H1 (cell line): Measurements from ENCODE around the gene COL5A1. TPM values are rescaled to one million over a fixed set of nuclear protein-coding genes. Genes with fewer than 3 reads are reported as not detected.

Source experiments
- CTCF ChIA-PET: fragments of 300-600 bp; sonication (Branson Sonifier 250); formaldehyde crosslinking; loops from one replicate; lab custom pipeline; 2021; ENCODE audit not compliant: partially characterized antibody; lab: Charles Lee
- POLR2A ChIA-PET: fragments of 300-600 bp; sonication (Branson Sonifier 250); formaldehyde crosslinking; loops from one replicate; lab custom pipeline; 2021; ENCODE audit warnings: inconsistent platforms; ENCODE audit not compliant: partially characterized antibody; lab: Charles Lee
- DNase-seq, 2 experiments: peaks; one replicate each; pipeline versions ENCODE4 v3.0.0 to v3.0.0-alpha.2; 2010 to 2022; ENCODE audit warnings: low spot score in 2 of 2, low read depth in 1 of 2, mixed read lengths in 1 of 2
- FAIRE-seq: peaks from 2 replicates; lab custom pipeline; 2011; peaks lifted over from hg19 to GRCh38; lab: Jason Lieb, UNC
- H2AFZ ChIP-seq: 2 replicates; pipeline ENCODE4 v1.8.1; 2012; ENCODE audit warnings: low read length, inconsistent platforms
- H2AK5ac ChIP-seq: 2 replicates; pipeline ENCODE4 v1.6.1; 2013; ENCODE audit warnings: low read depth, low read length
- H2BK120ac ChIP-seq: replicated peaks from 2 replicates; pipeline ENCODE3; 2013; ENCODE audit warnings: low read depth, low read length, inconsistent platforms
- H2BK12ac ChIP-seq: 2 replicates; pipeline ENCODE4 v1.6.1; 2013; ENCODE audit warnings: low read depth, low read length
- H2BK15ac ChIP-seq: 2 replicates; pipeline ENCODE4 v1.6.1; 2013; ENCODE audit warnings: low read length
- H2BK20ac ChIP-seq: 2 replicates; pipeline ENCODE4 v1.6.1; 2013; ENCODE audit warnings: low read length
- H2BK5ac ChIP-seq: 2 replicates; pipeline ENCODE4 v1.6.1; 2013; ENCODE audit warnings: low read depth, low read length
- H3K14ac ChIP-seq: 2 replicates; pipeline ENCODE4 v1.6.1; 2013; ENCODE audit warnings: inconsistent platforms; ENCODE audit not compliant: insufficient read length
- H3K18ac ChIP-seq: 2 replicates; pipeline ENCODE4 v1.6.1; 2013; ENCODE audit warnings: low read length; ENCODE audit errors: extremely low read depth
- H3K23ac ChIP-seq: 2 replicates; pipeline ENCODE4 v1.6.1; 2013; ENCODE audit warnings: inconsistent platforms; ENCODE audit not compliant: insufficient read length
- H3K23me2 ChIP-seq: 2 replicates; pipeline ENCODE4 v1.6.1; 2013; ENCODE audit warnings: low read depth, low read length
- H3K27ac ChIP-seq: 2 replicates; pipeline ENCODE4 v1.6.1; 2011; ENCODE audit warnings: low read depth, low read length, inconsistent platforms
- H3K27me3 ChIP-seq, 4 experiments: replicated peaks in 1 of 4; 1 replicate in 1 of 4; 2 replicates in 3 of 4; pipeline versions ENCODE4 v1.6.1 to v1.8.1; 2011 to 2013; ENCODE audit warnings: low read length in 3 of 4, mild to moderate bottlenecking in 3 of 4, inconsistent platforms in 2 of 4, mixed read lengths in 2 of 4, moderate library complexity in 1 of 4; ENCODE audit not compliant: control insufficient read depth in 3 of 4, insufficient read depth in 3 of 4; ENCODE audit errors: extremely low read depth in 1 of 4
- H3K36me3 ChIP-seq, 4 experiments: 2 replicates each; pipeline versions ENCODE4 v1.6.1 to v1.8.1; 2011 to 2013; ENCODE audit warnings: mild to moderate bottlenecking in 4 of 4, low read length in 3 of 4, moderate library complexity in 2 of 4, control low read depth in 1 of 4, inconsistent platforms in 1 of 4; ENCODE audit not compliant: insufficient read depth in 4 of 4, control insufficient read depth in 2 of 4
- H3K4ac ChIP-seq: replicated peaks from 2 replicates; pipeline ENCODE3; 2013; ENCODE audit warnings: low read length, low read depth, mixed read lengths, inconsistent platforms; ENCODE audit not compliant: insufficient read length
- H3K4me1 ChIP-seq, 4 experiments: replicated peaks in 1 of 4; 1 replicate in 1 of 4; 2 replicates in 3 of 4; pipeline versions ENCODE4 v1.6.1 to v1.8.1; 2011 to 2013; ENCODE audit warnings: low read length in 3 of 4, inconsistent platforms in 2 of 4, mixed read lengths in 1 of 4; ENCODE audit not compliant: insufficient read depth in 4 of 4, control insufficient read depth in 3 of 4
- H3K4me2 ChIP-seq, 2 experiments: 2 replicates each; pipeline versions ENCODE4 v1.6.1 to v1.8.1; 2011 to 2013; ENCODE audit warnings: low read depth in 2 of 2, low read length in 2 of 2, control low read depth in 1 of 2, inconsistent platforms in 1 of 2, mild to moderate bottlenecking in 1 of 2; ENCODE audit not compliant: insufficient read depth in 1 of 2
- H3K4me3 ChIP-seq, 4 experiments: fragments of 200-600, 300-600 bp in 1 of 4; sonication (generic), shearing (Covaris generic), sonication (Bioruptor Twin) in 1 of 4; 2 replicates each; pipeline versions ENCODE4 v1.5.1 to v1.8.1; 2011 to 2016; ENCODE audit warnings: low read length in 4 of 4, low read depth in 3 of 4, control low read depth in 2 of 4, inconsistent platforms in 2 of 4, mild to moderate bottlenecking in 2 of 4, mixed read lengths in 1 of 4, moderate library complexity in 1 of 4; ENCODE audit not compliant: insufficient read depth in 2 of 4; ENCODE audit errors: extremely low read depth in 1 of 4
- H3K56ac ChIP-seq: replicated peaks from 2 replicates; pipeline ENCODE3; 2013; ENCODE audit warnings: low read depth, mild to moderate bottlenecking, mixed read lengths, low read length, inconsistent platforms; ENCODE audit not compliant: insufficient read length
- H3K79me1 ChIP-seq: 2 replicates; pipeline ENCODE4 v1.6.1; 2013; ENCODE audit warnings: low read depth, low read length, control low read depth
- H3K79me2 ChIP-seq, 2 experiments: 2 replicates each; pipeline versions ENCODE4 v1.6.1 to v1.8.1; 2012 to 2013; ENCODE audit warnings: low read length in 2 of 2, mild to moderate bottlenecking in 2 of 2, inconsistent platforms in 1 of 2; ENCODE audit not compliant: insufficient read depth in 2 of 2, control insufficient read depth in 1 of 2
- H3K9ac ChIP-seq, 4 experiments: replicated peaks in 1 of 4; 1 replicate in 1 of 4; 2 replicates in 3 of 4; pipeline versions ENCODE4 v1.6.1 to v1.8.1; 2011 to 2013; ENCODE audit warnings: low read depth in 3 of 4, low read length in 3 of 4, control low read depth in 2 of 4, mild to moderate bottlenecking in 2 of 4, moderate library complexity in 2 of 4, inconsistent platforms in 1 of 4; ENCODE audit errors: extremely low read depth in 1 of 4
- H3K9me3 ChIP-seq, 2 experiments: 2 replicates each; pipeline versions ENCODE4 v1.6.1 to v1.8.1; 2012 to 2013; ENCODE audit warnings: mild to moderate bottlenecking in 2 of 2, moderate library complexity in 2 of 2, control low read depth in 1 of 2, inconsistent platforms in 1 of 2, low read depth in 1 of 2, low read length in 1 of 2, mixed read lengths in 1 of 2; ENCODE audit not compliant: insufficient read depth in 2 of 2
- H4K20me1 ChIP-seq, 2 experiments: replicated peaks in 1 of 2; 2 replicates each; pipeline versions ENCODE3 to v1.8.1; 2011 to 2013; ENCODE audit warnings: inconsistent platforms in 2 of 2, low read length in 2 of 2, mild to moderate bottlenecking in 1 of 2; ENCODE audit not compliant: insufficient read depth in 2 of 2, control insufficient read depth in 1 of 2
- H4K5ac ChIP-seq: 2 replicates; pipeline ENCODE4 v1.6.1; 2013; ENCODE audit warnings: low read length, low read depth, mixed read lengths, inconsistent platforms; ENCODE audit not compliant: insufficient read length
- H4K8ac ChIP-seq: 2 replicates; pipeline ENCODE4 v1.8.0; 2013; ENCODE audit warnings: mild to moderate bottlenecking, moderate library complexity, low read length, inconsistent platforms; ENCODE audit not compliant: insufficient read depth; ENCODE audit errors: extremely low read depth
- H4K91ac ChIP-seq: replicated peaks from 2 replicates; pipeline ENCODE3; 2013; ENCODE audit warnings: low read length, mixed read lengths, inconsistent platforms; ENCODE audit not compliant: insufficient read length
- CHD2 ChIP-seq: IDR thresholded peaks from 2 replicates; pipeline ENCODE4 v1.6.1; 2012; ENCODE audit warnings: low read length, improper control_type of control experiment
- EP300 ChIP-seq, 2 experiments: IDR thresholded peaks; 1 replicate in 1 of 2; 2 replicates in 1 of 2; pipeline ENCODE4 v1.6.1; 2011 to 2012; ENCODE audit warnings: low read depth in 2 of 2, low read length in 2 of 2, mild to moderate bottlenecking in 2 of 2, borderline replicate concordance in 1 of 2, inconsistent platforms in 1 of 2, moderate library complexity in 1 of 2
- GTF2F1 ChIP-seq: IDR thresholded peaks from 2 replicates; pipeline ENCODE4 v1.6.1; 2012; ENCODE audit warnings: low read depth, low read length, improper control_type of control experiment, borderline replicate concordance
- RFX5 ChIP-seq: IDR thresholded peaks from 2 replicates; pipeline ENCODE4 v1.6.1; 2011; ENCODE audit warnings: low read depth, low read length, improper control_type of control experiment, borderline replicate concordance
- WGBS, 2 experiments: shearing (Covaris generic) in 1 of 2; methylation state at CpG; one replicate each; pipeline versions ENCODE4 v1.1.6 to v1.1.7; 2013 to 2015; ENCODE audit warnings: low lambda C conversion rate in 2 of 2, mixed read lengths in 2 of 2, inconsistent platforms in 1 of 2, low coverage in 1 of 2, missing lambda C conversion rate in 1 of 2; ENCODE audit not compliant: insufficient replicate concordance in 2 of 2, insufficient coverage in 1 of 2, insufficient read length in 1 of 2; ENCODE audit errors: extremely low coverage in 1 of 2, missing lambda C conversion rate in 1 of 2; 5-methylcytosine and 5-hydroxymethylcytosine counted together
- polyA plus RNA-seq, 7 experiments: library from polyadenylated mRNA; depleted of rRNA in 3 of 7; stranded (reverse) in 5 of 7; unstranded in 2 of 7; fragments of >200 nt in 5 of 7; fragments of 200-250 nt in 2 of 7; gene quantifications; 1 replicate in 5 of 7; 2 replicates in 1 of 7; 4 replicates in 1 of 7; pipeline versions ENCODE4 v1.2.1 to v1.2.3, GENCODE V29; 2011 to 2013; ENCODE audit warnings: missing spikeins in 2 of 7, mixed read lengths in 2 of 7
- total RNA-seq: library from RNA; stranded (reverse); fragmentation: NEBNext Ultra II Directional; extraction: Animal tissue kit (Norgen Biotek cat#: 25700); gene quantifications from 2 replicates; pipeline ENCODE4 v1.2.1, GENCODE V29; 2021
- TF ChIP-seq, protein P1 (sequence below): IDR thresholded peaks from 2 replicates; pipeline ENCODE4 v1.6.1; 2011; ENCODE audit warnings: low read length, improper control_type of control experiment

Gene COL5A1
- total and polyA plus RNA-seq, 2 of the 8 experiments (the other 6 are each of a cell fraction or from before 2014, with no cell fraction given) = 3.8 to 12.0 TPM

DNA sequence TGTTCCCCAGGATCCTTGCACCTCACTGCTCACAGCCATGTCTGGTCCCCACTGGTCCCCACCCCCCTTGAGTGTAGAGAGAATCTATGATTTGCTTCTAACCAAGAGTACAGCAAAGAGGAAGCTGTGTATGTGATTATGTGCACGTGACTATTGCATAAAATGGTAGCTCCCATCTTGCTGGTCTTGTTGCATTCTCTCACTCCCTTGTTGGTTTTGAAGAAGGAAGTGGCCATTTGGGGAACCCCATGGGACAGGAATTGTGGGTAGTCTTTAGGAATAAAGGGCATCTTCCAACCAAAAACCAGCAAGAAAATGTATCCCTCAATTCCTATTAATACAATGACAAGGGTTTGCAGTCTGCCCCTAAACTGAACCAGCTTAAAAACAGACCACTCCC is 233.8 kb downstream of the COL5A1 start:
- Histone ChIP-seq H3K14ac (no peak overlapping the region), H2BK15ac (no peak overlapping the region), H3K27ac (no peak overlapping the region), H3K36me3 (no peaks in the 10 kb centered on the region), H4K8ac (no peak overlapping the region), H3K23ac (no peak overlapping the region), H3K4ac (no peak overlapping the region), H2BK20ac (no peak overlapping the region), H4K5ac (no peak overlapping the region), H4K20me1 (no peaks in the 10 kb centered on the region), H2BK120ac (no peak overlapping the region), H2BK5ac (no peak overlapping the region), H3K56ac (no peak overlapping the region), H2AFZ (no peak overlapping the region), H3K79me2 (no peaks in the 10 kb centered on the region), H2BK12ac (no peak overlapping the region), H3K27me3 (no peaks in the 10 kb centered on the region), H2AK5ac (no peak overlapping the region), H3K9me3 (no peaks in the 10 kb centered on the region; a peak in 1 of 4 replicates), H4K91ac (no peak overlapping the region), H3K23me2 (no peaks in the 10 kb centered on the region), H3K4me2 (no peak overlapping the region), H3K9ac (no peak overlapping the region), H3K4me1 (no peaks in the 10 kb centered on the region), H3K4me3 (no peak overlapping the region), H3K18ac (no peak overlapping the region), H3K79me1 (no peaks in the 10 kb centered on the region)
- no peak for TF ChIP-seq RFX5
- TF ChIP-seq CHD2 = no peak
- TF ChIP-seq EP300 (IDR thresholded peaks at IDR 0.05; ENCODE audit: borderline replicate concordance in 1 of 2, low read depth in 2 of 2, low read length in 2 of 2) = no peak
- no peak for TF ChIP-seq GTF2F1
- TF ChIP-seq, protein P1, sequence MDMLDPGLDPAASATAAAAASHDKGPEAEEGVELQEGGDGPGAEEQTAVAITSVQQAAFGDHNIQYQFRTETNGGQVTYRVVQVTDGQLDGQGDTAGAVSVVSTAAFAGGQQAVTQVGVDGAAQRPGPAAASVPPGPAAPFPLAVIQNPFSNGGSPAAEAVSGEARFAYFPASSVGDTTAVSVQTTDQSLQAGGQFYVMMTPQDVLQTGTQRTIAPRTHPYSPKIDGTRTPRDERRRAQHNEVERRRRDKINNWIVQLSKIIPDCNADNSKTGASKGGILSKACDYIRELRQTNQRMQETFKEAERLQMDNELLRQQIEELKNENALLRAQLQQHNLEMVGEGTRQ = no peak
- WGBS, 2 experiments = 92% methylated on average over 1 of the region's 1 CpG; no CpG with 5 or more reads in 1 of the 2 experiments
- ChIA-PET CTCF (interaction anchor here (1.6 to 2.1 kb wide), 2 partner anchors 38 to 92 kb away, joined by 3 to 7 read pairs; no protein-coding TSS in a partner anchor), POLR2A (no interaction called here)
- DNase-seq = no peak
- no peak for FAIRE-seq
